ENCODE data around the gene PTP4A2.

DNA sequence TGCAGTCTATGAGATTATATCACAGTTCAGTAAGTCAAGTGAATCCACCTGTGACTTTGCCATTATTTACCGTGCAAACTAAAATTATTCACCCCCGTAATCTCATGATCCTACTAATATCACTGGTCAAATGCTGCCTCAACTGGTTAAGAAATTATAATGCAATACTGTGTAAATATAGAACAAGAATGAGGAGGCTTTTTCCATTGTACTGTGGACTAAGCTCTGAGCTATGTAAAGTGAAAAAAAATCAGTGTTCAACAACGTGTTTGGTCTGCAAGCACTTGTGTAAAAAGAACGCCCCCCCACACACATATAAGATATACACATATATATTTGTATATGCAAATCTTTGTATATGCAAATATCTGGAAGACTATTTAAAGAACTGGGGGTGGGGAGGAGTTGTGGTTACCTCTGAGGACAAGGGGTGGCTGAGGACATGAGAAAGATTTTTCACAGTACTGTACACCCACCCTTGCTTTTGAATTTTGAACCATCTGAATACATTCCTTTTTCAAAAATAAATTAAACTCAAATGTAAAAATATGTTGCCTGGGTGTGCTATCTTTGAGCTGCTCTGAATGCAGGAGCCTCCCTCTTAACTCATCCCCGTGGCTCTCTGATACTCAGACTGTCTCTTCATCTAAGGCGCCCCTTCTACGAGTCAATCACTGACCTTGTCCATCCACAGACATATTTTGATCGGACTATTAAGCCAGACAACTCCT, 57.0 kb downstream of the PTP4A2 start:
- TF ChIP-seq, protein P1, sequence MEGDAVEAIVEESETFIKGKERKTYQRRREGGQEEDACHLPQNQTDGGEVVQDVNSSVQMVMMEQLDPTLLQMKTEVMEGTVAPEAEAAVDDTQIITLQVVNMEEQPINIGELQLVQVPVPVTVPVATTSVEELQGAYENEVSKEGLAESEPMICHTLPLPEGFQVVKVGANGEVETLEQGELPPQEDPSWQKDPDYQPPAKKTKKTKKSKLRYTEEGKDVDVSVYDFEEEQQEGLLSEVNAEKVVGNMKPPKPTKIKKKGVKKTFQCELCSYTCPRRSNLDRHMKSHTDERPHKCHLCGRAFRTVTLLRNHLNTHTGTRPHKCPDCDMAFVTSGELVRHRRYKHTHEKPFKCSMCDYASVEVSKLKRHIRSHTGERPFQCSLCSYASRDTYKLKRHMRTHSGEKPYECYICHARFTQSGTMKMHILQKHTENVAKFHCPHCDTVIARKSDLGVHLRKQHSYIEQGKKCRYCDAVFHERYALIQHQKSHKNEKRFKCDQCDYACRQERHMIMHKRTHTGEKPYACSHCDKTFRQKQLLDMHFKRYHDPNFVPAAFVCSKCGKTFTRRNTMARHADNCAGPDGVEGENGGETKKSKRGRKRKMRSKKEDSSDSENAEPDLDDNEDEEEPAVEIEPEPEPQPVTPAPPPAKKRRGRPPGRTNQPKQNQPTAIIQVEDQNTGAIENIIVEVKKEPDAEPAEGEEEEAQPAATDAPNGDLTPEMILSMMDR (IDR thresholded peaks at IDR 0.05), result no peak
- TF ChIP-seq CHD2 (IDR thresholded peaks at IDR 0.05; ENCODE audit: low read length, partially characterized antibody) (no peak), YY1 (IDR thresholded peaks at IDR 0.05; ENCODE audit: low read depth) (no peak), SIN3A (IDR thresholded peaks at IDR 0.05; ENCODE audit: borderline replicate concordance, low read depth, low read length) (no peak), USF2 (IDR thresholded peaks at IDR 0.05; ENCODE audit: borderline replicate concordance, low read depth, low read length) (no peak), EP300 (IDR thresholded peaks at IDR 0.05; ENCODE audit: borderline replicate concordance in 1 of 2, low read depth in 1 of 2, low read length in 1 of 2) (no peak), EZH2phosphoT487 (IDR thresholded peaks at IDR 0.05; ENCODE audit: borderline replicate concordance, low read depth) (no peak), SMC3 (IDR thresholded peaks at IDR 0.05; ENCODE audit: low read depth, low read length) (no peak)

All from SK-N-SH (cell line).